Stimulated activated CD8-positive, alpha-beta memory T cell treated with anti-CD3 and anti-CD28 coated beads, Interleukin-12 subunit alpha, Interleukin-12 subunit beta, amount 100 ng/mL, for 1 hour (primary cell): ENCODE measurements around the gene PGRMC2.
"Not testable (repeated sequence)": the region's sequence is repeated elsewhere in the genome, so short reads cannot be mapped to it uniquely, and the experiment has no call there.

Experiments
- DNase-seq: peaks from one replicate; pipeline ENCODE4 v3.0.0-alpha.2; 2020; ENCODE audit warnings: low read depth

The PGRMC2 gene

DNA sequence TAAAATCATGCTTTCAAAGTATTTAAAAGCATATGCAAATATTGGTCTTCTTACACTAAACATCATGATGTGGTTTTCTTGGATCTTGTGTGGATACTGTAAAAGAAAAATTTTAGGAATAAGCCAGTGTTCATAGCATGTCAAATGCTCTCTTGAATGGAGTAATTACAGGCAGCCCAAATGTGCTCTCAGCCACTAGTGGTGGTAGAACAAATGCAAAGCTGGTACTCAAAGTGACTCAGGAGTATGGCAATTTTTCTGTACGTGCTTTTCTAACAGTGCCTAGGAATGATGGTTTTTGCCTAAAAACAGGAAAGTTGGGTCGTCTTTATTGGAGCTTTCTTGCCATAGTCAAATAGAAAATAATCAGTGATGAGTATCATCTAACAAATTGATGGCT lies 19.9 kb downstream of the PGRMC2 start:
- DNase-seq, result no peak

- not testable (repeated sequence) for DNase-seq
These were observed 20.4 kb downstream of the PGRMC2 start for GRCh38 chr4:128267171-128267570.

GRCh38 chr4:128265550-128265949 lies 22.1 kb downstream of the PGRMC2 start:
- not testable (repeated sequence) for DNase-seq

DNA sequence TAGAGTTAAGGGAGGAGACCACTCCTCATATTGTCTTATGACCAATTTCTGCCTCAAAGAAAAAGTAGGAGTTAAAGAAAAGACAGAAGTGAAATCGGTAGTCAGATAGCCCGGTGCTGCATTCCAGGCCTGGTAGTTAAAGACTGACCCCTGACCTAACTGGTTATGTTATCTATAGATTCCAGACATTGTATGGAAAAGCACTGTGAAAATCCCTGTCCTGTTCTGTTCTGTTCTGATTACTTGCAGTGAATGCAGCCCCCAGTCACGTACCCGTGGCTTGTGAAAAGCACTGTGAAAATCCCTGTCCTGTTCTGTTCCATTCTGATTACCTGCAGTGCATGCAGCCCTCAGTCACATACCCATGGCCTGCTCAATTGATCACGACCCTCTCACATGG lies 27.7 kb downstream of the PGRMC2 start:
- not testable (repeated sequence) for DNase-seq

GRCh38 chr4:128258166-128258565 lies 29.4 kb downstream of the PGRMC2 start:
- DNase-seq, result not testable (repeated sequence)

DNA sequence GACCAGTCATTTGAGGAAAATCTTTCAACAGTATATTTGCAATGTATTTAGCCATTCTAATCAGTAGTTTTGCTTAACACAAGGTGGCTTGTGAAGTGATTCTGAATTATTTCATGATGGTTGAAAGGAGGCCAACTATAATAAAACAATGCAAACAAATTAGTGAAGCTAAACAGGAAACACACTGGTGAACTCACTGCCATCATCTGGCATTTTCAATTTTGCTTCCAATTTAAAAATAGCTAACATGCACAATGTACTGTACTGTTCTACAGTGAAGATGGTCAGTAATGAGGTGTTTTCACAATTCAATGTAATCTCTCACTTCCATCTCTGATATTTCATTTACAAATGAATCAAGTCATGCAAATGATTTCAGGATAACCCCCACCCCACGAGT lies 31.1 kb downstream of the PGRMC2 start:
- DNase-seq, result no peak

DNA sequence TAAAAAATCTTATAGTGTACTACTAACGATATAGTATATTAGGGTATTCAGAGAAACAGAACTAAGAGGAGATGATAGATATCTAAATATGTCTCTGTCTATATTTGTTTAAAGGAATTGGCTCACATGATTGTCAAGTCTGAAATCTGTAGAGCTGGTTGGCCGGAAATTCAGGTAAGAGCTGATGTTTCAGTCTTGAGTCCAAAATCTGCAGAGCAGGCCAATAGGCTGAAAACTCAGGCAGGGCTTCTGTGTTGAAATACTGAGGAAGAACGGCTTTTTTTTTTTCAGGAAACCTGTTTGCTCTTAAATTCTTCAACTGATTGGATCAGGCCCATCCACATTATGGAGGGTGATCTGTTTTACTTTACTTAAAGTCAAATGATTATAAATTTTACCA lies 31.7 kb downstream of the PGRMC2 start:
- DNase-seq, result no peak

DNA sequence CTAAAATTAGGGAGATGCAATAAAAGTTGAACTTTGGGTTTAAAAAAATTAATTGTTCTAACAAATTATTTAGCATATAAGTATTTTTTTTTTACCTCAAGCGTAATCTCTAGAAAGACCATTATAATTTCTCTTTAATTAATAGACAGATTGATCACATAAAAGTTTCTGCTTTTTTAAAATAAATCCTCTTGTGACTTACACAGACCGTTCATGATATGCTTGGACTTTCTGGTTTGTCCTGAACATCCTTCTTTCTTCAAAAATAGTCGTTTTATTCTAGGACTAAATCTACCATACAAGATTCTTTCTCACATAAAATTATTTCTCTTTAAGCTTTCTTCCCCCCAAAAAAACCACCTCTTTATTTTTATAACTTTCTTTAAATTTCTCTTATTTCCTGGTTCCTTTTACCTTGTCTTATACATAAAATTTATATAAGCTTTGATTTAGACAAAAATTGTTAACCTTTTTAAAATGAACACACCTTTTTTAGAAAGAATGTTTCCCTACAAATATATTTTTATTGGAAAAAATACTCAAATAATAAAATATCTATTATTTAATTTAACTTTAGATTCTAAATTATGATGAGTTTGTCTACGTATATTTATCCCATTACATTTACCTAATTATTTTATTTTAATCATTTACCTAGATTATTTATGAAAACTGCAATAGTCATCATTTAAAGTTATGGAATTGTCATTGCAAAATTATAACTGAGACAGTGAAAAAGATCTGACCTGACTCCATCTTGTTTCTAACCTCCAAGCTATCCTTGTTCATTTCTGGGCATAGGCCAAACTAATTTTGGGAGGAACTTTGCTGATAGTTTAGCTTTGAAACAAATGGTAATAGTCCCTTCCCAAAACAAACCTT lies 37.6 kb downstream of the PGRMC2 start:
- DNase-seq, result no peak

DNA sequence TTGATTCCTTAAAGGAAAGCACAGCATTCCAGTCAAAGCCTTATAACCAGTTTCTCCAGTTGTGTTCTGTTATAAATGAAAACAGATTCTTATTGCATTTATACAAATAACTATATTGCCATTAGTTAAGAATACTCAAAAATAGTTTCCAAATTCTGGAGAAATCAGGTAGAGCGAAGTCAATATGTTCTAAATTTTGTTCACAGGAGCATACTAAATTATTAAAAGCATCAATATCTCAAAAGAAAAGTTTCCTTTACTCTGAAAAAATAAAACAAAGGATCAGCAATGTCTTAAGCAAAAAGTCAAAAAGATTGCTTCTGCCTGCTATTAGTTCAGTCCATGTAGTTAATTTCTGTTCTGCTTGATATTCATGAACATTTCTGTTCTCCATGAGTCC lies 39.7 kb downstream of the PGRMC2 start:
- DNase-seq, result no peak

GRCh38 chr4:128245391-128245790 lies 42.2 kb downstream of the PGRMC2 start:
- DNase-seq, result not testable (repeated sequence)

- no peak for DNase-seq
These were observed 43.2 kb downstream of the PGRMC2 start for GRCh38 chr4:128244379-128244778.

- DNase-seq, result no peak
These were observed 45.0 kb downstream of the PGRMC2 start for GRCh38 chr4:128242601-128243000.

- DNase-seq, result no peak
These were observed 45.6 kb downstream of the PGRMC2 start for GRCh38 chr4:128241981-128242380.

DNA sequence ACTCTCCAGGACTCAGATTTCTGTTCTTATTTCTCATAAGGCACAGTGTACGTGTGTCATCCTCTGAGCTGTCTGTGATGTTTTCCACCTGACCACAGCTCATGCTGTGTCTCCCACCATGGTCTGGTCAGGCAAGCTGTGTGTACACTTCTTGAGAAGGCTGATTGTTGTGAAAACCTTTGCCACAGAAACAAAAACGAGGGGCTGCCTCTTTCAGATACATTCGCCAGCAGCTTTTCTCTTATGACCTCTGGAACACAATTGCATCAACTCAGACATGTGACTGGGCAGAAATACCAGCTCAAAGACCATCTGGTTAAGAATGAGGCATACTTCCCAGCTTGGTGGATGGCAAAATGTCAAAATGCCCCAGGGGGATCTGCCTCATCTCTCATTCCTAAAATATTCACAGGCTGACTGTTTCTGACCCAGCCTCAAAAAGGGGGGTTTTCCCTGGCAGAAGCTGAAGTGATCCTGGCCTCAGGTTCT lies 46.1 kb downstream of the PGRMC2 start:
- no peak for DNase-seq

- no peak for DNase-seq
These were observed 46.6 kb downstream of the PGRMC2 start for GRCh38 chr4:128241019-128241418.

GRCh38 chr4:128234836-128235235 lies 52.8 kb downstream of the PGRMC2 start:
- DNase-seq, result no peak

DNA sequence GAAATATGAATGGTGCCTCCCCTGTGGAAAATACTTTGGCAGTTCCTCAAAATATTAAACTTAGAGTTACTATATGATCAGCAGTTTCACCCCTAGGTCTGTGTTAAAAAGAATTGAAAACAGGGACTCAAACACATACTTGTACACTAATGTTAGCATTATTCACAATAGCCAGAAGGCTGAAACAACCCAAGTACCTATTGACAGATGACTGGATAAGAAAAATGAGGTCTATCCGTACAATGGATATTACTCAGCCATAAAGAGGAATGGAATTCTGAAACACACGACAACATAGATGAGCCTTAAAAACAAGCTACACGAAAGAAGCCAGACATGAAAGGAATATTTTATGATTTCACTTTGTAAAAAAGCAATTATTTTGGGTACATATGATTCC lies 54.9 kb downstream of the PGRMC2 start:
- DNase-seq, result no peak

DNA sequence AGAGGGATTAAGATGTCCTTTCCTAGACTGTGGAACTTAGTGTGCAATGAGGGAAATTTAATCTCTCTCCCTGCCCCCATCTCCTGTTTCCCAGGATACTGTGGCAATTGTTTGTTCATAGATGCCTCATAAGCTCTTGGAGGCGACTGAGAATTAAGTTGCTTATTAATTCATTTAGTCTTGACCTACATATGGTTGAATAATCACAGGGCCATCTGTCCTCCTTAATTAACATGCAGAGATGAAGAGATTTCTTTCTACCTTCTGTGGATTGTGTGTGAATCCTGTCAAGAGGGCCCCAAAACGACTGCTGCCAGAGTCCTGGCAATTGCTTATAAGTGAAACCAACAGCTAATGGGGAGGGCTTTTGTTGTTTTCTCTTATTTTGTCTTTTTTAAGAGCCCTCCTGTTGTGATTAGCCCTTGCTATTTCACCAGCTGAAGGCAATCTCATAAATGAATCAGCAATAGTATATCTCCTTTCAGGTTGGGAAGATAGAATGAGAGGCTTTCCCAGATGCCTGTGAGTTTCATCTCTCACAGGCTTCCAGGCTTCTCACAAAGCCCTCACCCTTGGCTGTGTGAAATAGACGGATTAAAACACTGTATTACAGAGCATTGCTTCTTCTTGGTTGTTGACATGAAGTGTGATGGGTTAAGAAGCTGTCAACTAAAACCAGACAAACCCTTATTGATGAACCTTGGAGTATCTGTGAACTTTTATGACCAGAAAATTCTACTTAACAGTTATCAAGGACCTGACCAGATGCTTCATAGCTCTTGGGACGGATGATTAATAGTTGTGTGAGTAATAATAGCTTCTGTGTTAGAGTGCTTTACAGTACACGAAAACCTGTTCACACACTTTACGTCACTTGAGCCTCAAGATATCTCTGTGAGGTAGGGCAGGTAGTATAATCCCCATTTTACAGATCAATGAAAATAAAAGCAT lies 58.5 kb downstream of the PGRMC2 start:
- no peak for DNase-seq

GRCh38 chr4:128227991-128228571 lies 59.5 kb downstream of the PGRMC2 start:
- DNase-seq, result no peak

- no peak for DNase-seq
These were observed 62.5 kb downstream of the PGRMC2 start for GRCh38 chr4:128225148-128225547.

DNA sequence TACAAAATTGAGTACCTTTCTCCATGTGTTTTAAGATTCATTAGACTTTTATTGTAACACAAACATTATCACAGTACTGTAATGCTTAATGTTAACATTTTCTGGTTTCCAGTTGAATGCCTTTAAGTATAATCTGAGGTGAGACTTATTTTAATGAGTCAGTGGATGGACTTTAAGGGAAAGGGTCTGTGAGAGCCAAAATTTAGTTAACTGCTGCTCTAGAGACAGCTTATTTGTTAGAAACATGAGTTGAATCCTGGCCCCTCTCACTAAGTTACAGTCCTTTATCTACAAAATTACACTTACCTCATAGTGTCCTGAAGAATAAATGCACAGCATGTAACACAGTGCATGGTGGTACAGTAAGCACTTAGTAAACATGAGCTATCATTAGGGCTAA lies 66.0 kb downstream of the PGRMC2 start:
- no peak for DNase-seq
